ENCODE measurements around the gene DUSP6.

The DUSP6 gene

GRCh38 chr12:89352492-89353187 is at the start of gene DUSP6:
Gene DUSP6, minus strand, starts transcription at chr12:89352501. Its CDS starts 462 bp downstream, at chr12:89352039.
- TF ChIP-seq ZFX (IDR thresholded peaks at IDR 0.05; ENCODE audit: borderline replicate concordance) (no peak), CTCF (IDR thresholded peaks at IDR 0.05) (no peak)
- H3K27ac ChIP-seq: peak within 1 kb of the TSS; percentile 100

- H3K27ac ChIP-seq: no peak overlapping the region
- TF ChIP-seq CTCF (IDR thresholded peaks at IDR 0.05) (no peak), ZFX (IDR thresholded peaks at IDR 0.05; ENCODE audit: borderline replicate concordance) (no peak)
Observed at GRCh38 chr12:89401433-89402058, 49.2 kb upstream of the DUSP6 start.

GRCh38 chr12:89400415-89400814 is 48.1 kb upstream of the DUSP6 start:
- no peak overlapping the region for H3K27ac ChIP-seq
- no peak for TF ChIP-seq ZFX (IDR thresholded peaks at IDR 0.05; ENCODE audit: borderline replicate concordance)
- no peak for TF ChIP-seq CTCF (IDR thresholded peaks at IDR 0.05)

GRCh38 chr12:89395712-89396111 is 43.4 kb upstream of the DUSP6 start:
- TF ChIP-seq CTCF (IDR thresholded peaks at IDR 0.05): no peak
- TF ChIP-seq ZFX (IDR thresholded peaks at IDR 0.05; ENCODE audit: borderline replicate concordance): no peak
- no peak overlapping the region for H3K27ac ChIP-seq

GRCh38 chr12:89393551-89394121 is 41.3 kb upstream of the DUSP6 start:
- TF ChIP-seq ZFX (IDR thresholded peaks at IDR 0.05; ENCODE audit: borderline replicate concordance) (no peak), CTCF (IDR thresholded peaks at IDR 0.05) (no peak)
- H3K27ac ChIP-seq: no peak overlapping the region

- TF ChIP-seq ZFX (IDR thresholded peaks at IDR 0.05; ENCODE audit: borderline replicate concordance) (no peak), CTCF (IDR thresholded peaks at IDR 0.05) (no peak)
Observed at GRCh38 chr12:89392391-89392790, 40.1 kb upstream of the DUSP6 start.

More at GRCh38 chr12:89392391-89392790, 40.1 kb upstream of the DUSP6 start:
- no peak overlapping the region for H3K27ac ChIP-seq
